Measurements from ENCODE around the gene PIP4P1. TPM values are rescaled to one million over a fixed set of nuclear protein-coding genes. Genes with fewer than 3 reads are reported as not detected.

The PIP4P1 gene
- total and polyA plus RNA-seq, 2 experiments from 2014 or later, result 20.9 to 26.4 TPM

- TF ChIP-seq ZNF462 (CRISPR knock-in tag; IDR thresholded peaks at IDR 0.05) (no peak), CTCF (conservative IDR thresholded peaks at IDR 0.05; ENCODE audit: low read depth in 2 of 2) (no peak)
Measured at GRCh38 chr14:20429801-20430669, 31.2 kb downstream of the PIP4P1 start (continued).

- Histone ChIP-seq H2AFZ (no peak overlapping the region), H3K36me3 (ENCODE audit: insufficient read depth) (no peaks in the 10 kb centered on the region), H3F3A (replicated peaks; ENCODE audit: low read depth) (no peaks in the 10 kb centered on the region), H3K4me1 (ENCODE audit: insufficient read depth) (peaks cover 6% of the 10 kb centered on the region), H3K27ac (ENCODE audit: low read depth) (no peak overlapping the region), H3K27me3 (ENCODE audit: insufficient read depth) (peaks cover 2% of the 10 kb centered on the region; the same call in 1 of the 2 replicates), H3K9me2 (ENCODE audit: insufficient read depth) (peaks cover 6% of the 10 kb centered on the region; the same call in 1 of the 2 replicates), H3K4me2 (no peak overlapping the region), H3K4me3 (no peak overlapping the region), H3K79me2 (replicated peaks; ENCODE audit: insufficient read depth) (no peaks in the 10 kb centered on the region), H4K20me1 (replicated peaks; ENCODE audit: insufficient read depth) (no peaks in the 10 kb centered on the region)
- H3K27ac Mint-ChIP-seq, result no peak overlapping the region
- H3K27me3 Mint-ChIP-seq (ENCODE audit: insufficient read depth, low read depth, poor library complexity), result peaks cover 8% of the 10 kb centered on the region
- no peak for ATAC-seq
- no peaks in the 10 kb centered on the region for H3K36me3 Mint-ChIP-seq (ENCODE audit: low read depth)
- no peaks in the 10 kb centered on the region for H3K9me3 Mint-ChIP-seq
- no peak overlapping the region for H3K4me3 Mint-ChIP-seq
- no peak for DNase-seq (ENCODE audit: low spot score)
- peaks cover 10% of the 10 kb centered on the region; the same call in 2 of the 3 replicates for H3K4me1 Mint-ChIP-seq
- no peak for TF ChIP-seq ZNF462 (CRISPR knock-in tag; IDR thresholded peaks at IDR 0.05)
Measured at GRCh38 chr14:20428802-20429201, 32.4 kb downstream of the PIP4P1 start.

Measured in GM23338 (cell line).